SW 1271 (cell line): ENCODE results near the gene EXOSC3.

Experiments used
- DNase-seq, 2 experiments: peaks; one replicate each; lab custom pipeline; 2025; lab: John Stamatoyannopoulos, UW

Gene EXOSC3

DNA sequence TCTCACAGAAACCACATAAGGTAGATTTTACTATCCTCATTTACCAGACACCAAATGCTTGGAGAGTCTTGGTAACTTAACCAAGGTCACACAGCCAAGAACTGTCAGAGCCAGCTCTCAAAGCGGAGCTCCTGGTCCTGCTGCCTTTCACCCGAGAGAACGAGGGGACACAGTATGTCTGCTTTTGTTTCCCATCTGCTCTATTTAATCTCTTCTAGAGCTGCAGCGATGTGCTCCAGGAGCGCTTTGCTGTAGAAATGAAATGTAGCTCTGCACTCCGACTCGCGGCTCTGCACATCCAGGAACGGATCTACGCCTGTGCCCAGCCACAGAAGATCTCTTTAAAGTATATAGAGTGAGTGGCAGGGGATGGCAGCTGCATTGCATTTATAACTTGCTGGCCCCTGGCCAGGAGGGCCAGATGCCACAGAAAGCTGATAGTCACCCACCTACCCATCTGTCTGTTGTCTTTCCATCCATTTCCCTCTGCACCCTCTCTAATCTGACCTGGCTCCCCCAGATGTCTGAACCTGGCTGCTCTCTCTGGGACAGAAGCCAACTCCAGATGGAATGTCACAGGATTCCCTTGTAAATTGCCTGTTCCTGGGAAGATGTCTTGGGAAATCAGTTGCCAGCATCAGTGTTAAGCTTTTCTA, 52.6 kb downstream of the EXOSC3 start:
- DNase-seq: no peak

DNA sequence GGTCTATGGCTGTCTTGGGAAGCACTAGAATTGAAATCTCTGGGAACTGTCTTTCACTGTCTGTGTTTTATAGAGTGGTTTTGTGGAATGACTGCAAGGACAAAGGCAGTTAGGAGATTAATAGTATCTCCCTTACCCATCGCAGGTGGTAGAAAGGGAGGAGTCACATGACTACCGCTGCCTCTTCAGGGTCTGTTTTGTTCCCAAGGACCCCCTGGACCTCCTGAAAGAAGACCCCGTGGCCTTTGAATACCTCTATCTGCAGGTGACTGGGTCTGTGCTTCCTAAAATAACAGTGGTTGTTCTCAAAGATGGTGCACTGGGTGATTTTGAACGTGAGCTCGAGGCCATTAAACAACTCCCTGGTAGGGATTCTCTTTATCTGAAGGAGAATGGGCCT, 54.0 kb downstream of the EXOSC3 start:
- no peak for DNase-seq

DNA sequence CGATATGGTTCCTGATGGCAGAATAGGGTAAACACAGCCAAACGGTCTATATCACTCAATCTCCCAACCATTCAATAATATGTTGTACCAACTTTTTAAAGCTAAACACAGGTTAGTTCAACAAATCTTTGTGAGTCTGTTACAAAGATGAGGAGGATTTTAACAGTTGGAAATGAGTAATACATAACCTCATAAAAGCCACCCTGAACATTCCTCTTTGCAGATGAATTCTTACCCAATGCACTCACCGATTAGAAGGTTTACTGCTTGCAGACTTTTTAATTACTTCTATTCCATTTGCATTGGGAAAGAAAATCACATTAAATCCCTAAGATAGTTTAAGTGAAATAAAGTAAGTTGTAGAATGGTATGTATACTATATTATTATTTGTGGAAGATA, 54.6 kb downstream of the EXOSC3 start:
- DNase-seq: no peak
